HG03196 (cell line): ENCODE measurements around the gene DHPS.
"Not testable (repeated sequence)": the region's sequence is repeated elsewhere in the genome, so short reads cannot be mapped to it uniquely, and the experiment has no call there.

ENCODE experiments used
- ATAC-seq: cut with Tn5 transposase; IDR thresholded peaks from one replicate; pipeline ENCODE4 v1.9.1; 2021; ENCODE audit not compliant: unreplicated experiment

The DHPS gene

DNA sequence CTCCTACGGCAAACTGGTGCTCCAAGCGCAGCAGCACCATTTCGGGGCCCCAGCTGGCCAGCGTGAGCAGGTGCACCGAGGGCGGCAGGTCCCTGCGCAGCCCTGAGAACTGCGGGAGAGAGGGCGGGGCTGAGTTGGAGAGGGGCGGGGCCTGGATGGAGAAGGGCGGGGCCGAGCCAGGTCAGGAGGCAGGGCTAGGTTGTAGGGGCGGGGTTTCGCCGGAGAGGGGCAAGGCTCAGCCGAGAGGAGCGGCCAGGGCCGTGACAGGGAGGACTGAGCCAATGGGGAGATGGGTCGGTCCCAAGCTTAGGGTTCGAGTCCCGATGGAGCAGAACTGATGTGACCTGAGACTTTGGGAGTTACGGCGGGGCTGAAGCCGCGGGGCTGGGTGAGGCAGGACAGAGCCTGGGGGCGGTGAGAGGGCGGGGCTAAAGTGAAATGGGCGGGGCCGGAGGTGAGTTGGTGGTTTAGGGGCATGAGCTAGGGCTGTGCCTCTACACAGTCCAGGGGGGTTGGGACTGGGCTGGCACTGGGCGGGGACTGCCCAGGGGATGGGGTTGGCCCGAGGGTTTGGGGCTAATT is 34.1 kb downstream of the DHPS start:
- no peak for ATAC-seq

DNA sequence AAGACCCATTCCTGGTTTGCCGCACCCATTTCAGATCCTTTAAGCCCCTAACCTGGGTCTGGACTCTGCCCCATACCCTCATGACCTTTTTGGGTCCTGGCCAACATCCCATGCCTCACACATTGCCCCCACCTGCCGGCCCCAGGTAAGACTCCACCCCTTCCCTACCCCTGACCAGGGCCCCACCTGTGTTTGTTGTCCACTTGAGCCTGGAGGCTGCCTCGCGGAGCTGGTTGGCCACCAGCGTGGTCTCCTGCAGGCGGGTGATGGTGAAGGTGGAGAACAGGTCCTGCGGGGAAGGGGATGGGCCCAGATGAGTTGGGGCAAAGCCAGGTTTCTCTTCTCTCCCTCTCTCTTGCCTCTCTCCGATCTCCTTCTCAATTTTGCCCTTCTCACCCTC is 34.6 kb downstream of the DHPS start:
- ATAC-seq, result no peak

DNA sequence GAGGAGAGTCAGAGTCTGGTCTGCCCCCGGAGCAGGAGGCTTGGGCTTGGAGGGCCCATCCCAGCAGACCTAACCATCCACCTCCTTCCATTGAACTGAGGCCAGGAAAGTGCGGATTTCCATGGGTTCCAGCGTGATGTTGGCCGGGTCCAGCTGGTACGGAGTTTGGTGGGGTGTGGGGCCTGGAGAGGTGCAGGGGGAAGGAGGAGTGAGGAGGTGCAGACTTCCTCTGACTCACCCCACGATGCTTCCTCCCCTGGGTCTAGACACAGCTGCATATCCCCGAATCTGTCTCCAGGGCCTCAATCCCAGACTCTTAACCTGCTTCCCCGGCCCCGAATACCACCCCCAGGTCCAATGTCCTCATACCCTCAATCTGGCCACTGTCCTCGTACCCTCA is 35.1 kb downstream of the DHPS start:
- ATAC-seq, result no peak

DNA sequence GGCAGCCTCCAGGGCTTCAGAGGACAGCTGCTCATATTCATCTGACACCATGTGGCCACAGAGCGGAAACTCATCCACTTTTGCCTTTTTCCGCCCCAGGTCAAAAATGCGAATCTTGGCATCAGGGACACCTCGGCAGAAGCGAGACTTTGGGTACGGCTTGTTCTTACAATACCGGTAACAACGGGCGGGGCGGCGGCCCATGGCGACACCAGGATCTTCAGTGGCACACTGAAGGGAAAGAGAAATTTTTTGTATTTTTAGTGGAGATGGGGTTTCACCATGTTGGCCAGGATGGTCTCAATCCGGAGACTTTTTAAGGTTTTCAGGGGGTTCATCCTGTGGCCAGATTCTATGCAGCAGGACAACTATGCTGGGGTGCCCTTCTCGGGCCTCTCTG is 38.0 kb downstream of the DHPS start:
- ATAC-seq, result not testable (repeated sequence)

DNA sequence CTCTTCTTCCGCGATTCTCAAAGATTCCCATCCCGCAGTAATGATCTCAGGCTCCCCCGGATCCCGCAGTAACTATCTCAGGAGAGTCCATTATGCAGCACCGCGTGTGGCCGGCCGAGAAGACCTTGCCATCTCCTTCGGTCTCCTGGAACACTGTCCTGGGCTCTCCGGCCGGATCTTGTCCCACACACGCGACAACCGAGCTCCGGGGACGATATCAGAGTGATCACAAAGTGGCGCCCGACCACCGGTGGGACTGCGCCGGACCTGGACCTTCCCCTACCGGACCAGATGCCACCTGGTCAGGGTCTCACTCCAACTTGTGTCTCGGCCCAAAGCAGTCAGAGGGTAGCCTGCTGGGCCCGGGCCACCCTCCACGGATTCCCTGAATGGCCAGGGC is 39.2 kb downstream of the DHPS start:
- no peak for ATAC-seq

DNA sequence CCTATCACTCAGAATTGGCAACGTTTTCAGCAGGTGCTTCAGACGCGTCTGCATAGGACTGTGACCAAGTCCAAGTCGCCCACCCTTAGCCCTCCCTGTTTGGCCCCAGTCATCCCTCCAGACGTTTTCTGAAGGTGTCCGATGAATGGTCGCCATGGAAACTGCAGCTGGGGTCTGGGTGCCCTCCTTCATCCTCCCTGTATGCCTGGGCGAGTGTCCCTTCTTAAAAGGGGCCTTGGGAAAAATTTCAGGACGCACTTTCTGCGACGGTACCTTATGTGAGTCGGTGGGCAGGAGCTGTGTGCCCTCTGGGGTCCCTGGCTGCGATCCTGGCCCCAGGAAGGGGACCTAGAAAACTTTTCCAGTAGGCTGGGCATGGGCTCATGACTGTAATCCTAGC is 40.2 kb downstream of the DHPS start:
- ATAC-seq, result no peak

DNA sequence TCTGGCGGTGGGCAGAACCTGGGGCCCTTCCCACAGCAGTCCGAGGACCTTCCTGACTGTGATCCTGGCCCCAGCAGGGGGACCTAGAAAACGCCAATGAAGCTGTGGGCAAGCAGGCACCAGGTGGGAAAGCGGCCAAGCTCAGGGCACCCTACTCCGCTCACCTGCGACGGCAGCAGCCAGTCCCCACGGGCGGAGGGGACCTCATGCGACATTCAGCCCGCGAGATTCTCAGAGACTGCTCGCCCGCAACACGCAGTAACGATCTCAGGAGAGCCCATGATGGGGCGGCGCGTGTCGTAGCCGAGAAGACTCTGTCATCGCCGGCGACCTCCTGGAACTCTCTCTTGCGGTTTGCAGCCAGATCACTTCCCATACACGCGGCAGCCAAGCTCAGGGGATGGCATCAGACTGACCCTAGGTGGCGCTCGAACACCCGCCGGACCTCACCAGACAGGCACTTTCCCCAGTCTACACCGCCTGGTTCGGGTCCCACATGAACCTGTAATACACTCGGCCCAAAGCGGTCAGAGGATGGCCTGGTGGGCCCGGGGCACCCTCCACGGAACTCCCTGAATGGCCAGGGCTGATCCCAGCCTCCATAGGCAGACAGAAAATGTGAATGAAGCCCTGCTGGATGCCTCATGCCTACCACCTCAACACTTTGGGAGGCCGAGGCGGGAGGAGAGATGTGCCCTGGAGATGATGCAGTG is 41.6 kb downstream of the DHPS start:
- ATAC-seq, result peak; percentile 67

DNA sequence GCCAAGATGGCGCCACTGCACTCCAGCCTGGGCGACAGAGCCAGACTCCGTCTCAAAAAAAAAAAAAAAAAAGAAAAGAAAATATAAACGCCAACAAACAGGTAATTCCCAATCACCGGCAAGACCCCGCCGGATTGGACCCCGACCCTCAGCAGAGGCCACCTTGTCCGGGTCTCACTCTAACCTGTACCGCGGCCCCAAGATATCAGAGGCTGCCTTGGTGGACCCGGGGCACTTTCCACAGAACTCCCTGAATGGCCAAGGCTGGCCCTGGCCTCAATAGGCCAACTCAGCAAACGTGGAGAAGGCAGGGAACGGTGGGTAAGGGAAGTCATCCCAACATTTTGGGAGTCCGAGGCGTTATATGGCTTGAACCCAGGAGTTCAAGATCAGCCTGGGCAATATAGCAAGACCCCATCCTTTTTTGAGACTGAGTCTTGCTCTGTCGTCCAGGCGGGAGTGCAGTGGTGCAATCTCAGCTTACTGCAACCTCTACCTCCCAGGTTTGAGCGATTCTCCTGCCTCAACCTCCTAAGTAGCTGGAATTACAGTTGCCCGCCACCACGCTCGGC is 43.0 kb downstream of the DHPS start:
- ATAC-seq, result no peak

DNA sequence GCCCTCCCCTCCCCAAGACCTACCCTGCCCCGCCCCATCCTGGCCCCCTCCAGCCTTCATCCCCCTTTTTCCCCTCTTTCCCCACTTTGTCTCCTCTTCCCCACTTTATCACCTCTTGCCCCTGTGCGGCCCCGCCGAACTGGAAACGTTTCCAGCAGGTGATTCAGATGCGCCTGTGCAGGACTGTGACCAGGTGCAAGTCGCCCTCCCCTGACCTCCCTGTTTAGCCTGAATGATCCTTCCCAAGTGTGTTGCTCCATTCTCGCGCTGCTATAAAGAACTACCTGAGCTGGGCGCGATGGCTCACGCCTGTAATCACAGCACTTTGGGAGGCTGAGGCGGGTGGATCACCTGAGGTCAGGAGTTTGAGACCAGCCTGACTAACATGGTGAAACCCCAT is 45.0 kb downstream of the DHPS start:
- ATAC-seq, result no peak

DNA sequence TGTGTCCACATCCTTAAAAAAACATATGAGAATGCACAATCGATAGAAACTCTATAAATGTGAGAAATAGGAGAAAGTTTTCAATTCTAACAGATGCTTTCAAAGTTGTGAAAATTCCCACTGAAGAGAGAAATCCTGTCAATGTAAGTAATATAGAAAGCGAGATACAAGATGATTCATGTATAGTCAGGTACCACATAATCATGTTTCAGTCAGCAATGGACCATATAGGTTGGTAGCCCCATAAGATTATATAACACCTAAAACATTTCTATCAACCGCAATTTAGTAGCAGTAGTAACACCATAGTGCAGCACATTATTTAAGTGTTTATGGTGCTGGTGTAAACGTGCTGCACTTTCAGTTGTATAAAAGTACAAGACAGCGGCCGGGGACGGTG is 52.5 kb downstream of the DHPS start:
- ATAC-seq, result no peak

DNA sequence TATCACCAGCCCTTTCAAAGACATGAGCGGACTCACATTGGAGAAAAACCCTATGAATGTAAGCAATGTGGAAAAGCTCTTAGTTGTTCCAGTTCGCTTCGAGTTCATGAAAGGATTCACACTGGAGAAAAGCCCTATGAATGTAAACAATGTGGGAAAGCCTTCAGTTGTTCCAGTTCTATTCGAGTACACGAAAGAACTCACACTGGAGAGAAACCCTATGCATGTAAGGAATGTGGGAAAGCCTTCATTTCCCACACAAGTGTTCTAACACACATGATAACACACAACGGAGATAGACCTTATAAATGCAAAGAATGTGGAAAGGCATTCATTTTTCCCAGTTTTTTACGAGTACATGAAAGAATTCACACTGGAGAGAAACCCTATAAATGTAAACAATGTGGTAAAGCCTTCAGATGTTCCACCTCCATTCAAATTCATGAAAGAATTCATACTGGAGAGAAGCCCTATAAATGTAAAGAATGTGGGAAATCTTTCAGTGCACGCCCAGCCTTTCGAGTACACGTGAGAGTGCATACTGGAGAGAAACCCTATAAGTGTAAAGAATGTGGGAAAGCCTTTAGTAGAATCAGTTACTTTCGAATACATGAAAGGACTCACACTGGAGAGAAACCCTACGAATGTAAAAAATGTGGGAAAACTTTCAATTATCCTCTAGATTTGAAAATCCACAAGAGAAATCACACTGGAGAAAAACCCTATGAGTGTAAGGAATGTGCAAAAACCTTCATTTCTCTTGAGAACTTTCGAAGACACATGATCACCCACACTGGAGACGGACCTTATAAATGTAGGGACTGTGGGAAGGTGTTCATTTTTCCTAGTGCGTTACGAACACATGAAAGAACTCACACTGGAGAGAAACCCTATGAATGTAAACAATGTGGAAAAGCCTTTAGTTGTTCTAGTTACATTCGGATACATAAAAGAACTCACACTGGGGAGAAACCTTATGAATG is 53.3 kb downstream of the DHPS start:
- no peak for ATAC-seq

DNA sequence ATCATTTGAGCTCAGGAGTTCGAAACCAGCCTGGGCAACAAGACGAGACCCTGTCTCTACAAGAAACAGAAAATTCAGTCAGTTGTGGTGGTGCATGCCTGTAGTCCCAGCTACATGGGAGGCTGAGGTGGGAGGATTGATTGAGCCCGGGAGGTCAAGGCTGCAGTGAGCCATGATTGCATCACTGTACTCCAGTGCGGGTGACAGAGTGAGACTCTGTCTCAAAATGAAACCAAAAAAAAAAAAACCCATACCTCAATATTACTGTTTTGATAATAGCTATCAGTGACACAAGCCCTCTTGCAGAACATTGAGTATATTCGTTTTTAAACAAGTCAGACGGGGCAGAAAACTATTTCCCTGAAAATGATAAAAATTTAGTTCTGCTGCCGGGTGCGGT is 54.7 kb downstream of the DHPS start:
- ATAC-seq, result no peak
